HG02970 (cell line): ENCODE results near the gene KRT80.

ENCODE experiments used
- ATAC-seq: cut with Tn5 transposase; IDR thresholded peaks from one replicate; pipeline ENCODE4 v1.9.1; 2021; ENCODE audit warnings: mild to moderate bottlenecking, moderate library complexity, moderate number of reproducible peaks; ENCODE audit not compliant: unreplicated experiment, low FRiP score

The KRT80 gene

DNA sequence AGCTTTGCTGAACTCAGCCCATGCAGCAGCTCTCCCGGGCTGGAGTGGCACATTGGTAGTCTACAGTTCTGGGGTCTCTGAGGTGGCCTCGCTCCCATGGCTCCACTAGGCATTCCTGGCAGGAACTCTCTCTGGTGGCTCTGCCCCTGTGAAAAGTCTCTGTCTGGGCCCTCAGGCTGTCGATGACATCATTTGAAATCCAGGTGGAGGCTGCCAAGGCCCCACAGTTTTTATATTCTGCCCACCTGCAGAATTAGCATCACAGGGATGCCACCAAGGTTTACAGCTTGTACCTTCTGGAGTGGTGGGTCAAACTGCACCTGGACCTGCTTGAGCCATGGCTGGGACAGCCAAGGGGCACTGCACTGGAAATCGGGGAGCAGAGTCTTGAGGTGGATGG lies 31.6 kb downstream of the KRT80 start:
- no peak for ATAC-seq

DNA sequence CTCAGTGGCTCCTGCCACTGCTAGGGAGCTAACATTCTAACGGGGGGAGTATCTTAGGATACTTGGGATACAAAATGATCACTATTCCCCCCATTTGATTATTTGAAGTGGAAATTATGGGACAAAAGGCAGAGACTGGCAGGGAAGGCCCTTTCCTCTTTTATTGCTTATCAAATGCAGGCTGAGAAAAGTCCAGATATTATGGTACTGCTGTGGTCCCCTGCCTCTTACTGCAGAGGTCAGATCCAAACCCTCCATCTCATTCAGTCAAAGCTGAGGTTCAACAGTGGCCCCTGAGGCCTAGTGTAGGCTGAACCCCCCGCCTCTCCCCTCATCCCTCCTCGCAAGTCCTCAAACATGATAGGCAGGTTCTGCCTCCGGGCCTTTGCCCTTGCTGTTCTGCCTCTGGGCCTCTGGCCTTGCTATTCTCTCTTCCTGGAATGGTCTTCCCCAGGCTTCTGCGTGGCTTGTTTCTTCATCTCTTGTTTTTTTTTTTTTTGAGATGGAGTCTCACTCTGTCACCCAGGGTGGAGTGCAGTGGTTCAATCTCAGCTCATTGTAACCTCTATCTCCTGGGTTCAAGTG lies 34.2 kb downstream of the KRT80 start:
- no peak for ATAC-seq

GRCh38 chr12:52156757-52157565 lies 34.9 kb downstream of the KRT80 start:
- ATAC-seq: no peak

DNA sequence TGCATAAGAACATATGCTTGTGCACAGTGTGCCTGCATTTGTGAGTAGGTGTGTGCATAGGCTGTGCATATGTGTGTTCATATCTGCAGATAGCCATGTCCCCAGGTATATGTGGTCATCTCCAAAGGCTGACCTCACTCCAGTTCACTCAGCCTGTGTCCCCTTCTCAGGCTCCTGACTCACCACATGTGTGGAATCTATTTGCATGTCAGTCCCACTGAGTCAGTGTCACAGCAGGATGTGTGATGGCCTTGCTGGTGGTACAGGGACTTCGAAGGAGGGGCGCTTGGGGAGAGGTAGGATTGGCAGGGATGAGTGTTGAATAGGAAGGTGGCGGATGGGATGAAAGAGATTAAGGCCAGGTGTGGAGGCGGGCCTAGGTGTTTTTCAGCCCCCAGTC lies 35.5 kb downstream of the KRT80 start:
- ATAC-seq: no peak

- no peak for ATAC-seq
Measured at GRCh38 chr12:52155048-52155868, 36.6 kb downstream of the KRT80 start.

DNA sequence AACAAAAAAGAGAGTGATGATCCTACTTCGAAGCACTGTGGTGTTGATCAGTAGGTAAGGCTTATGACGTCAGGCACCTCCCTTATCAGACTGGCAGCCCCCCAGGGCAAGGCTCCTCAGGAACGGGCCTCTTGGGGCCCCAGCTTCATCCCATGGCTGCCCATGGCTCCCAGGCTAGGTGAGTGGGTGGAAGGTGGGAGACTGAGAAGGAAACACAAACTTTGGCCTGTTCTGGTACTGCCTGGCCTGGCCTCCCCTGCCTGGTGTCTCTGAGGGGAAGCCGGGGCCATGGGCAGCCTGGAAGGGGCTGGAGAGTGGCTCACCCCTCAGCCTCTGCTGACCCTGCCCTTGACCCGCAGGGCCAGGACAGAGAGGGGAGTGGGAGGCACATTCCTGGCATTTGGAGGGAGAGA lies 38.9 kb downstream of the KRT80 start:
- ATAC-seq: no peak

DNA sequence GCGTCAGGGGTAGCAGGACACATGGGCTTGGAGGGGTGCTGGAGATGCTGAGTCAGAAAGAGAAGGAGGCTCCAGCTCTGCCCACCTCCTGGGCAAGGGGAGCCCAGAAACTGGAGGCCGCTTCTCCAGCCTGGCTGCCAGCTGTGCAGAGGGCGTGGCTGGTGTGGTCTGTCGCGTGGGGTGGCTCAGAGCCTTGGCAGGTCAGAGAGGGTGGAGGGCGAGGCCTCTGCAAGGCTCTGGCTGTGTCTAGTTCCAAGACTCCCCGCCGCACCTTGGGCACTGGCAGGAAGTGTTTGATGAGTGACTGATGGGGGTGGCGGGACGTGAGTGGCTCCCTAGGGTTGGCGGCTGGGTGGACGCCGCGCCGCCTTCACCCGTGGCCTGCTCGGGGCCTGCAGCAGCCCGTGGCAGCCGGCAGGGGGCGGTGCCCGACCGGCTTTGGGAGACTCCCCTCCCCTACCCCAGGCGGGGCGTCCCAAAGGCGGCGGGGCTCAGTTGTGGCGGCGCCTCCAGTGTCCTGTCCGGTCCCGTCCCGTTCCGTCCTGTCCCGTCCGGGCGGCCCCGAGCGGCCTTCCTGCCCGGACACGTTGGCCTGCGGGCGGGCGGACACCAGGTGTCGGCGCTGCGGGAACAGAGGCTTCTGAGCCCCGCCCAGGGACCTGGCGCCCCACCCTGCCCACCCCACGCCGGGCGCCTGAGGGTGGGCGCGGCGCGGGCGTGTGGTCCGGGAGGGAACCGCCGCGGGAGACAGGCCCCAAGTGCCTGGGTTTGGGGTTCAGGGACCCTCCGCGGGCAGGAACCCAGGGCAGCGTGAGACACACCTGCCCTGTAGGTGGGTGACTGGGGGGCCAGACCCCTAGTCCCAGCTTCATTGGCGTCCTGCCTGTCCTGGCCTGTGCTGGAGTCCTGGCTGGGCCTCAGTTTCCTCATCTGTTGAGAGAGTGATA lies 39.7 kb downstream of the KRT80 start:
- no peak for ATAC-seq

- no peak for ATAC-seq
Measured at GRCh38 chr12:52151153-52151836, 40.5 kb downstream of the KRT80 start.

- ATAC-seq: no peak
Measured at GRCh38 chr12:52149651-52150241, 42.1 kb downstream of the KRT80 start.

- ATAC-seq: no peak
Measured at GRCh38 chr12:52149182-52149641, 42.6 kb downstream of the KRT80 start.

- no peak for ATAC-seq
Measured at GRCh38 chr12:52148464-52149181, 43.2 kb downstream of the KRT80 start.

DNA sequence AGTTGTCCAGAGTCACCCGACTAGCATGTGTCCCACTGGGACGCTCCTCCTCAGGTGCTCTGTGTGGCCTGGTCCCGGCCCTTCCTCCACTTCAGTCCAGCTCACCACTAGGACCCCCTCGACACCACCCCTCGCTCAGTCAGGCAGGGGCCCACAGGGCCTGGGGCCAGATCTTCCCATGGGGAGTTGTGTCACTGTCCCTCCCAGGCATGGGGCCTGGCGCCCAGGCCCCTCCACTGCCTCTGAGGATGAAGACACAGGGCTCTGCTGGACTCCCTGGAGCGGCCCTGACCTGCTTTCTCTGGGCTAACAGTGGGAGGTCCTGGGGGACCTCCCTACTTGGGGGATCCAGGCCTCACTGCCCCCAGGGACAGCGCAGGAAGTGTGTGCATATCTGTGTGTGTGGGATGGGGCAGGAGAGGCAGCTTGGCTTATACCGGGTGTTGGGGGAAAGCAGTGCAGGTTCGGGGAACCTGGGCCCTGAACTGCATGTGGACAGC lies 43.8 kb downstream of the KRT80 start:
- no peak for ATAC-seq

DNA sequence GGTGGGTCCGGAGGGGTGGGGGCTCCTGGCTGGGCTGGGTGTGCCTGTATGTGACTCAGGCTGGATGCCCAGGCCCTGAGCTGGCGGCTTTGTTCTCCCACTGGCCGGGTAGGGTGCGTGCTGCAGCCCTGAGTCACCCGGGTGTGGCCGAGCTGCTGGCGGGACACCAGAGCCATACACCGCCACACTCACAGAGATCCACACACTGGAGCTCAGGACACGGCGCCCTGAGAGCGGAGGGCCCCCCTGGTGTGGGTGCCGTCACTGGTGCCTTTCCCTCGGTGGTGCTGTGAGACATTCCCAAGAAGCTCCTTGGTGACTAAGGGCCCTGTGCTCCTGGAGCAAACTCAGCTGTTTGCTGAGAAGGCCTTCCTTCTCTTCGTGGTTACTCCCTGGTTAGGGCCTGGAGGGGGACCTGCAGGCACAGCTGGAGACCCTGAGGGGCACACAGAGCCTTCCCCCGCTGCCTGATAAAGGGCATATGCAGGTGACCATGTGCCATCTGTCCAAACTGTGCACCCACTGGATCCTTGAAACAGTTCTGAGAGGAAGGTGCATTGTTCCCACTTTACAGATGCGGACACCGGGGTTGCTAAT lies 44.3 kb downstream of the KRT80 start:
- no peak for ATAC-seq

- ATAC-seq: no peak
Measured at GRCh38 chr12:52146822-52147366, 44.9 kb downstream of the KRT80 start.

GRCh38 chr12:52146089-52146821 lies 45.6 kb downstream of the KRT80 start:
- no peak for ATAC-seq

DNA sequence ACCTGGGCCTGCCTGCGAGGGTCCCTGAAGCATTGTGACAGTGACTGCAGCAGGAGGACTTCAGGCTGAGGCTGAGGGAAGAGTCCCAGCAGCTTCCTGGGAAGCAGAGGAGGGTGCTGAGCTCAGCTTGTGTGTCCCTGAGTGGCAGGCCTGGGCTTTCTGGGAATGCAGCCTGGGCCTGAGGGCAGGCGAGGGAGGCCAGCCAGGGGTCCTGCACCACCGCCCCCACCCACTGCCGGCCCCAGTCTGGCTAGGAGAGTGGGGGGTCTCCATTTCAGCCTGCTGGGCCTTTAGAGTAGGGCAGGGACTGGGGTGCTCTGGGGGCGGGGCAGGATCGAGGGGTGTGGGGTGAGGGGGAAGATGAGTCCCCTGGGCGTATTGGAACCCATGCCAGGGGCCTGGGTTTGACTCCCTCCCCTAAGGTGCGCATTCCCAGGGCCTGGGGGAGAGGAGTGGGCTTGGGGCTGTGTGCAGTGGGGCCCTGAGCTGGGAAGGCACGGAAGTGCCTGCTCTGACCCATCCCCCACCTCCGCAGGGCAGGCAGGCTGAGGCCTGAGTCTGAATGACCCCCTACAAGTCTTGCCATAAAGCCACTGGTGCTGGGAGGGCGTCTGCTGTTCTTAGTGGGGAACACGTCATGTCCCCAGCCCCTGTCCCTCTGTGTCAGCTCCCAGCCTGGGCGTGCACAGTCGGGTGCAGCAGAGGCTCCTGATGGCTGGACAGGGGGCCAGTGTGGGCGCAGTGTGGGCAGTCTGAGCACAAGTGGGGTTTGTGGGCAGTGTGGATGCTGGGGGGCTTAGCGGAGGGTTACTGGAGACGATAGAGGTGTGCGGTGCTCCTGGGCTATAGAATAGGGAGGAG lies 46.4 kb downstream of the KRT80 start:
- no peak for ATAC-seq
